Ishikawa (cell line): ENCODE measurements around the gene USP40.

ENCODE experiments used
- CEBPB ChIP-seq: IDR thresholded peaks from 2 replicates; pipeline ENCODE4 v1.6.1; 2012
- EGR1 ChIP-seq: IDR thresholded peaks from 2 replicates; pipeline ENCODE4 v1.6.1; 2012
- EP300 ChIP-seq: IDR thresholded peaks from 2 replicates; pipeline ENCODE4 v1.6.1; 2012; ENCODE audit warnings: borderline replicate concordance
- FOXM1 ChIP-seq: IDR thresholded peaks from 2 replicates; pipeline ENCODE4 v1.6.1; 2012; ENCODE audit warnings: low read depth, borderline replicate concordance
- MAX ChIP-seq: IDR thresholded peaks from 2 replicates; pipeline ENCODE4 v1.6.1; 2012
- RAD21 ChIP-seq: IDR thresholded peaks from 2 replicates; pipeline ENCODE4 v1.6.1; 2012; ENCODE audit warnings: low read depth
- TAF1 ChIP-seq: IDR thresholded peaks from 2 replicates; pipeline ENCODE4 v1.6.1; 2012; ENCODE audit warnings: low read depth, mild to moderate bottlenecking
- TCF12 ChIP-seq: IDR thresholded peaks from 2 replicates; pipeline ENCODE4 v1.6.1; 2012; ENCODE audit warnings: low read depth
- TEAD4 ChIP-seq: IDR thresholded peaks from 2 replicates; pipeline ENCODE4 v1.6.1; 2012
- YY1 ChIP-seq: IDR thresholded peaks from 2 replicates; pipeline ENCODE4 v1.6.1; 2012; ENCODE audit warnings: low read depth
- ZBTB7A ChIP-seq: IDR thresholded peaks from 2 replicates; pipeline ENCODE4 v1.6.1; 2012; ENCODE audit warnings: low read depth
- TF ChIP-seq, protein P1 (sequence below): IDR thresholded peaks from 2 replicates; pipeline ENCODE4 v1.6.1; 2012; ENCODE audit warnings: low read depth, mild to moderate bottlenecking
- TF ChIP-seq, protein P2 (sequence below): IDR thresholded peaks from 2 replicates; pipeline ENCODE4 v1.6.1; 2012

GRCh38 chr2:233499928-233500327, 66.7 kb downstream of the USP40 start:
- TF ChIP-seq, protein P1, sequence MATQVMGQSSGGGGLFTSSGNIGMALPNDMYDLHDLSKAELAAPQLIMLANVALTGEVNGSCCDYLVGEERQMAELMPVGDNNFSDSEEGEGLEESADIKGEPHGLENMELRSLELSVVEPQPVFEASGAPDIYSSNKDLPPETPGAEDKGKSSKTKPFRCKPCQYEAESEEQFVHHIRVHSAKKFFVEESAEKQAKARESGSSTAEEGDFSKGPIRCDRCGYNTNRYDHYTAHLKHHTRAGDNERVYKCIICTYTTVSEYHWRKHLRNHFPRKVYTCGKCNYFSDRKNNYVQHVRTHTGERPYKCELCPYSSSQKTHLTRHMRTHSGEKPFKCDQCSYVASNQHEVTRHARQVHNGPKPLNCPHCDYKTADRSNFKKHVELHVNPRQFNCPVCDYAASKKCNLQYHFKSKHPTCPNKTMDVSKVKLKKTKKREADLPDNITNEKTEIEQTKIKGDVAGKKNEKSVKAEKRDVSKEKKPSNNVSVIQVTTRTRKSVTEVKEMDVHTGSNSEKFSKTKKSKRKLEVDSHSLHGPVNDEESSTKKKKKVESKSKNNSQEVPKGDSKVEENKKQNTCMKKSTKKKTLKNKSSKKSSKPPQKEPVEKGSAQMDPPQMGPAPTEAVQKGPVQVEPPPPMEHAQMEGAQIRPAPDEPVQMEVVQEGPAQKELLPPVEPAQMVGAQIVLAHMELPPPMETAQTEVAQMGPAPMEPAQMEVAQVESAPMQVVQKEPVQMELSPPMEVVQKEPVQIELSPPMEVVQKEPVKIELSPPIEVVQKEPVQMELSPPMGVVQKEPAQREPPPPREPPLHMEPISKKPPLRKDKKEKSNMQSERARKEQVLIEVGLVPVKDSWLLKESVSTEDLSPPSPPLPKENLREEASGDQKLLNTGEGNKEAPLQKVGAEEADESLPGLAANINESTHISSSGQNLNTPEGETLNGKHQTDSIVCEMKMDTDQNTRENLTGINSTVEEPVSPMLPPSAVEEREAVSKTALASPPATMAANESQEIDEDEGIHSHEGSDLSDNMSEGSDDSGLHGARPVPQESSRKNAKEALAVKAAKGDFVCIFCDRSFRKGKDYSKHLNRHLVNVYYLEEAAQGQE = no peak
- TF ChIP-seq EP300 (no peak), ZBTB7A (no peak), RAD21 (no peak), MAX (no peak), CEBPB (no peak), FOXM1 (no peak), YY1 (no peak), TCF12 (no peak), TEAD4 (no peak), EGR1 (no peak), TAF1 (no peak)
- TF ChIP-seq, protein P2, sequence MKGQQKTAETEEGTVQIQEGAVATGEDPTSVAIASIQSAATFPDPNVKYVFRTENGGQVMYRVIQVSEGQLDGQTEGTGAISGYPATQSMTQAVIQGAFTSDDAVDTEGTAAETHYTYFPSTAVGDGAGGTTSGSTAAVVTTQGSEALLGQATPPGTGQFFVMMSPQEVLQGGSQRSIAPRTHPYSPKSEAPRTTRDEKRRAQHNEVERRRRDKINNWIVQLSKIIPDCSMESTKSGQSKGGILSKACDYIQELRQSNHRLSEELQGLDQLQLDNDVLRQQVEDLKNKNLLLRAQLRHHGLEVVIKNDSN = no peak
